Loucy (cell line): ENCODE measurements around the gene GRIN2A.

Source experiments
- H2AFZ ChIP-seq: fragments of 200-600 bp; sonication (generic); 2 replicates; pipeline ENCODE4 v1.6.0; 2016; ENCODE audit warnings: antibody characterized with exemption, mild to moderate bottlenecking, low read length, moderate library complexity
- H3F3A ChIP-seq: fragments of 200-600 bp; 2 replicates; pipeline ENCODE4 v1.6.0; 2016; ENCODE audit warnings: antibody characterized with exemption, low read depth, mild to moderate bottlenecking
- H3K27me3 ChIP-seq: fragments of 200-600 bp; sonication (generic); 2 replicates; pipeline ENCODE4 v1.6.1; 2014; ENCODE audit warnings: low read length, mild to moderate bottlenecking; ENCODE audit not compliant: insufficient read depth, poor library complexity, severe bottlenecking
- H3K36me3 ChIP-seq: fragments of 200-600 bp; sonication (generic); 2 replicates; pipeline ENCODE4 v1.6.1; 2016; ENCODE audit warnings: low read length; ENCODE audit not compliant: insufficient read depth
- H3K4me1 ChIP-seq: fragments of 200-600 bp; sonication (generic); 2 replicates; pipeline ENCODE4 v1.5.1; 2014; ENCODE audit warnings: low read length, mild to moderate bottlenecking; ENCODE audit not compliant: insufficient read depth, poor library complexity, severe bottlenecking
- H3K4me2 ChIP-seq: fragments of 200-600 bp; sonication (generic); 2 replicates; pipeline ENCODE4 v1.6.0; 2014; ENCODE audit warnings: antibody characterized with exemption, low read length, low read depth, mild to moderate bottlenecking; ENCODE audit not compliant: poor library complexity, severe bottlenecking
- H3K4me3 ChIP-seq: fragments of 200-600 bp; sonication (generic); 2 replicates; pipeline ENCODE4 v1.5.1; 2014; ENCODE audit warnings: low read length, mild to moderate bottlenecking, mixed read lengths; ENCODE audit not compliant: poor library complexity, severe bottlenecking
- H3K79me2 ChIP-seq: fragments of 200-600 bp; sonication (generic); 2 replicates; pipeline ENCODE4 v1.6.1; 2014; ENCODE audit warnings: low read length; ENCODE audit not compliant: insufficient read depth
- H3K9ac ChIP-seq: fragments of 200-600 bp; sonication (generic); 2 replicates; pipeline ENCODE4 v1.6.0; 2014; ENCODE audit warnings: mild to moderate bottlenecking, low read depth, low read length, moderate library complexity; ENCODE audit not compliant: poor library complexity, severe bottlenecking
- H3K9me2 ChIP-seq: fragments of 200-600 bp; sonication (generic); replicated peaks from 2 replicates; pipeline ENCODE4 v1.6.1; 2016; ENCODE audit warnings: low read depth, low read length, mixed read lengths
- H3K9me3 ChIP-seq: fragments of 200-600 bp; sonication (generic); 2 replicates; pipeline ENCODE4 v1.6.1; 2014; ENCODE audit warnings: mild to moderate bottlenecking, antibody characterized with exemption, low read length, low read depth; ENCODE audit not compliant: insufficient read depth
- H4K20me1 ChIP-seq: fragments of 200-600 bp; sonication (generic); 2 replicates; pipeline ENCODE4 v1.6.0; 2014; ENCODE audit warnings: antibody characterized with exemption, low read length, mild to moderate bottlenecking; ENCODE audit not compliant: insufficient read depth, poor library complexity, severe bottlenecking
- CTCF ChIP-seq: fragments of 200-600 bp; sonication (generic); conservative IDR thresholded peaks from 2 replicates; pipeline ENCODE4 v1.5.1; 2014; ENCODE audit warnings: mild to moderate bottlenecking, antibody characterized with exemption, low read length
- EZH2phosphoT487 ChIP-seq: fragments of 200-600 bp; IDR thresholded peaks from 2 replicates; pipeline ENCODE4 v1.6.1; 2018; ENCODE audit warnings: antibody characterized with exemption, mild to moderate bottlenecking, moderate library complexity, borderline replicate concordance

The GRIN2A gene

GRCh38 chr16:9723136-9723535, 459.1 kb downstream of the GRIN2A start:
- no peaks in the 10 kb centered on the region for H4K20me1 ChIP-seq
- H3K27me3 ChIP-seq: no peaks in the 10 kb centered on the region
- H3F3A ChIP-seq: no peaks in the 10 kb centered on the region
- no peaks in the 10 kb centered on the region for H3K9me2 ChIP-seq
- H2AFZ ChIP-seq: no peak overlapping the region
- no peak overlapping the region for H3K4me2 ChIP-seq
- H3K4me1 ChIP-seq: no peaks in the 10 kb centered on the region
- no peak overlapping the region for H3K4me3 ChIP-seq
- no peaks in the 10 kb centered on the region for H3K79me2 ChIP-seq
- H3K9ac ChIP-seq: no peak overlapping the region
- no peaks in the 10 kb centered on the region for H3K9me3 ChIP-seq
- H3K36me3 ChIP-seq: no peaks in the 10 kb centered on the region
- TF ChIP-seq EZH2phosphoT487 (no peak), CTCF (no peak)

GRCh38 chr16:9713907-9714306, 468.3 kb downstream of the GRIN2A start:
- Histone ChIP-seq H3K36me3 (no peaks in the 10 kb centered on the region), H3K4me2 (no peak overlapping the region), H3K9me3 (no peaks in the 10 kb centered on the region), H3K79me2 (no peaks in the 10 kb centered on the region), H2AFZ (no peak overlapping the region), H3K4me1 (no peaks in the 10 kb centered on the region), H4K20me1 (no peaks in the 10 kb centered on the region), H3F3A (no peaks in the 10 kb centered on the region), H3K27me3 (no peaks in the 10 kb centered on the region), H3K4me3 (no peak overlapping the region), H3K9me2 (no peaks in the 10 kb centered on the region), H3K9ac (no peak overlapping the region)
- TF ChIP-seq CTCF (no peak), EZH2phosphoT487 (no peak)

GRCh38 chr16:9713156-9713555, 469.1 kb downstream of the GRIN2A start:
- Histone ChIP-seq H3K36me3 (no peaks in the 10 kb centered on the region), H3K9me3 (no peaks in the 10 kb centered on the region), H3K9ac (no peak overlapping the region), H3K27me3 (no peaks in the 10 kb centered on the region), H3K4me1 (no peaks in the 10 kb centered on the region), H3K9me2 (no peaks in the 10 kb centered on the region), H4K20me1 (no peaks in the 10 kb centered on the region), H3K4me3 (no peak overlapping the region), H3F3A (no peaks in the 10 kb centered on the region), H3K79me2 (no peaks in the 10 kb centered on the region), H2AFZ (no peak overlapping the region), H3K4me2 (no peak overlapping the region)
- TF ChIP-seq EZH2phosphoT487 (no peak), CTCF (no peak)
